Smooth muscle cell (in vitro differentiated cells): ENCODE measurements around the gene KCNG2. TPM values are rescaled to one million over a fixed set of nuclear protein-coding genes. Genes with fewer than 3 reads are reported as not detected.

Experiments
- DNase-seq: peaks from one replicate; lab custom pipeline; 2025; ENCODE audit not compliant: unreplicated experiment; lab: John Stamatoyannopoulos, UW
- H2AFZ ChIP-seq: fragments of 200-600 bp; sonication (generic); 2 replicates; pipeline ENCODE4 v1.6.0; 2016; ENCODE audit warnings: antibody characterized with exemption, low read depth, mild to moderate bottlenecking
- H3F3A ChIP-seq: fragments of 200-600 bp; sonication (generic); 2 replicates; pipeline ENCODE4 v1.6.0; 2017; ENCODE audit warnings: antibody characterized with exemption, low read depth
- H3K27ac ChIP-seq: fragments of 200-600 bp; sonication (generic); 2 replicates; pipeline ENCODE4 v1.5.1; 2016; ENCODE audit warnings: low read depth, mild to moderate bottlenecking
- H3K27me3 ChIP-seq: fragments of 200-600 bp; sonication (generic); 2 replicates; pipeline ENCODE4 v1.6.1; 2016; ENCODE audit warnings: low read depth, mild to moderate bottlenecking
- H3K36me3 ChIP-seq: fragments of 200-600 bp; sonication (generic); 2 replicates; pipeline ENCODE4 v1.5.1; 2016; ENCODE audit warnings: low read depth
- H3K4me1 ChIP-seq: fragments of 200-600 bp; sonication (generic); 2 replicates; pipeline ENCODE4 v1.5.1; 2016; ENCODE audit warnings: low read depth
- H3K4me2 ChIP-seq: fragments of 200-600 bp; sonication (generic); 2 replicates; pipeline ENCODE4 v1.6.0; 2016; ENCODE audit warnings: mild to moderate bottlenecking
- H3K4me3 ChIP-seq: fragments of 200-600 bp; sonication (generic); 2 replicates; pipeline ENCODE4 v1.5.1; 2016; ENCODE audit warnings: mild to moderate bottlenecking
- H3K79me2 ChIP-seq: fragments of 200-600 bp; sonication (generic); 2 replicates; pipeline ENCODE4 v1.6.0; 2016; ENCODE audit warnings: low read depth, mild to moderate bottlenecking
- H3K9ac ChIP-seq: fragments of 200-600 bp; sonication (generic); 2 replicates; pipeline ENCODE4 v1.6.0; 2016; ENCODE audit warnings: low read depth
- H3K9me3 ChIP-seq: fragments of 200-600 bp; sonication (generic); replicated peaks from 2 replicates; pipeline ENCODE4 v1.5.1; 2016; ENCODE audit warnings: low read depth
- H4K20me1 ChIP-seq: fragments of 200-600 bp; sonication (generic); 2 replicates; pipeline ENCODE4 v1.6.0; 2016; ENCODE audit warnings: low read depth
- CTCF ChIP-seq: fragments of 200-600 bp; sonication (generic); IDR thresholded peaks from 2 replicates; pipeline ENCODE4 v1.5.1; 2017; ENCODE audit warnings: borderline replicate concordance, mild to moderate bottlenecking, antibody characterized with exemption; ENCODE audit not compliant: insufficient read depth, poor library complexity, severe bottlenecking
- WGBS: methylation state at CpG from one replicate; pipeline ENCODE4 v1.1.7; 2016; ENCODE audit warnings: low lambda C conversion rate; 5-methylcytosine and 5-hydroxymethylcytosine counted together
- polyA plus RNA-seq: library from polyadenylated mRNA; unstranded; fragments of >200 nt; fragmentation: Nextera tagmentation; extraction: Ambion mirVana; gene quantifications from 2 replicates; pipeline ENCODE4 v1.2.1, GENCODE V29; 2016
- total RNA-seq: library from RNA; depleted of rRNA; stranded (reverse); fragments of >200 nt; gene quantifications from 2 replicates; pipeline ENCODE4 v1.2.3, GENCODE V29; 2014

Gene KCNG2
- total and polyA plus RNA-seq, 2 experiments from 2014 or later: 0.17 TPM; not detected in 1

GRCh38 chr18:79764131-79764530 lies 33.6 kb upstream of the KCNG2 start:
- Histone ChIP-seq H3F3A (no peaks in the 10 kb centered on the region), H3K27me3 (no peaks in the 10 kb centered on the region), H2AFZ (no peak overlapping the region), H4K20me1 (no peaks in the 10 kb centered on the region), H3K4me1 (no peaks in the 10 kb centered on the region), H3K9me3 (peaks cover 4% of the 10 kb centered on the region), H3K4me3 (no peak overlapping the region), H3K27ac (no peak overlapping the region), H3K79me2 (no peaks in the 10 kb centered on the region), H3K9ac (no peak overlapping the region), H3K4me2 (no peak overlapping the region), H3K36me3 (no peaks in the 10 kb centered on the region)
- TF ChIP-seq CTCF: no peak
- 89% methylated on average over 6 of the region's 6 CpGs for WGBS
- no peak for DNase-seq

- Histone ChIP-seq H3K9me3 (peaks cover 4% of the 10 kb centered on the region), H3K36me3 (no peaks in the 10 kb centered on the region), H3K4me2 (no peak overlapping the region), H3K4me1 (no peaks in the 10 kb centered on the region), H3K27me3 (no peaks in the 10 kb centered on the region), H3K9ac (no peak overlapping the region), H4K20me1 (no peaks in the 10 kb centered on the region), H3K4me3 (no peak overlapping the region), H3K27ac (no peak overlapping the region), H3F3A (no peaks in the 10 kb centered on the region), H2AFZ (no peak overlapping the region), H3K79me2 (no peaks in the 10 kb centered on the region)
- TF ChIP-seq CTCF: no peak
- WGBS: 85% methylated on average over 14 of the region's 14 CpGs
- DNase-seq: no peak
These were observed 32.1 kb upstream of the KCNG2 start for GRCh38 chr18:79765491-79766245.

GRCh38 chr18:79766308-79766707 lies 31.4 kb upstream of the KCNG2 start:
- Histone ChIP-seq H3K27me3 (no peaks in the 10 kb centered on the region), H4K20me1 (no peaks in the 10 kb centered on the region), H2AFZ (no peak overlapping the region), H3F3A (no peaks in the 10 kb centered on the region), H3K4me1 (no peaks in the 10 kb centered on the region), H3K4me2 (no peak overlapping the region), H3K36me3 (no peaks in the 10 kb centered on the region), H3K9me3 (peaks cover 4% of the 10 kb centered on the region), H3K4me3 (no peak overlapping the region), H3K79me2 (no peaks in the 10 kb centered on the region), H3K9ac (no peak overlapping the region), H3K27ac (no peak overlapping the region)
- TF ChIP-seq CTCF: no peak
- 84% methylated on average over 16 of the region's 16 CpGs for WGBS
- no peak for DNase-seq

GRCh38 chr18:79768745-79769144 lies 29.0 kb upstream of the KCNG2 start:
- Histone ChIP-seq H3K27me3 (no peaks in the 10 kb centered on the region), H3K4me3 (no peak overlapping the region), H3F3A (no peaks in the 10 kb centered on the region), H3K4me1 (no peaks in the 10 kb centered on the region), H3K36me3 (no peaks in the 10 kb centered on the region), H2AFZ (no peak overlapping the region), H4K20me1 (no peaks in the 10 kb centered on the region), H3K79me2 (no peaks in the 10 kb centered on the region), H3K27ac (no peak overlapping the region), H3K4me2 (no peak overlapping the region), H3K9ac (no peak overlapping the region), H3K9me3 (peaks cover 4% of the 10 kb centered on the region)
- 67% methylated on average over 3 of the region's 3 CpGs for WGBS
- DNase-seq: no peak
- no peak for TF ChIP-seq CTCF
